Spleen (tissue), 7 donors: ENCODE measurements around the gene DGKB.

Experiments
- CTCF ChIP-seq, 11 experiments: fragments of 200-600 bp in 7 of 11; fragments of 450-650 bp in 4 of 11; sonication (generic) in 4 of 11; IDR thresholded peaks in 8 of 11; conservative IDR thresholded peaks in 3 of 11; 1 replicate in 7 of 11; 2 replicates in 4 of 11; pipeline versions ENCODE4 v1.4.0 to v1.8.0; 2016 to 2021; ENCODE audit warnings: antibody characterized with exemption in 11 of 11, inconsistent platforms in 4 of 11, mild to moderate bottlenecking in 1 of 11
- POLR2A ChIP-seq, 3 donors: fragments of 450-650 bp; IDR thresholded peaks; one replicate each; pipeline ENCODE4 v1.5.1; 2017; ENCODE audit warnings: antibody characterized with exemption in 3 of 3, mild to moderate bottlenecking in 1 of 3
- POLR2AphosphoS5 ChIP-seq, 3 donors: sonication (generic); formaldehyde crosslinking; IDR thresholded peaks; one replicate each; pipeline ENCODE4 v1.5.1; 2017; ENCODE audit warnings: antibody characterized with exemption in 3 of 3
- donor health status: DM: no; HTN: no; CAD: no; lungs with moderate emphysema.
- donor health status: DM: no; HTN: no; CAD: no.
- donor health status: DM: no; HTN: no; CAD: no.

DNA sequence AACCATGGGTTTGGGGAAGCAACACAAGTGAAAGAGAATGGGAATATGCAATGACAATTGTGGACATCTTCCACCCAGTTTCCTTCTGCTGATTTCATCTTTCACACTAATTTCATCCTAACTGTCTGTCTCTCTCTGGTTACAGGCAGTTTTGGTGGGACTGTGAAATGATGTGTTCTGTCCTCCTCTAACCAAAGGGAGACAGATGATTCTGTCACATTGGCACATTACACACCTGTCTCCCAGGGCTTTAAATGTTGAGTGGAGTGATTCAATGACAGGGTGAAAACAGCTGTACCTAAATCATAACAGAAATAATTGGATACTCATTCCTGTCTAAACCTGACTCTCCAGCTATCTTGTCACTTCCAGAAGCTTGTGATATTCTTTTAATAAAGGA is 60.0 kb downstream of the DGKB start:
- TF ChIP-seq CTCF (IDR thresholded peaks at IDR 0.05 in 8 of 11, conservative IDR thresholded peaks at IDR 0.05 in 3 of 11) (no peak), POLR2A (IDR thresholded peaks at IDR 0.05) (no peak), POLR2AphosphoS5 (IDR thresholded peaks at IDR 0.05) (no peak)
